Measurements from ENCODE around the gene PTPRM. TPM values are rescaled to one million over a fixed set of nuclear protein-coding genes. Genes with fewer than 3 reads are reported as not detected.

The PTPRM gene
- total RNA-seq, 1 donor = 84.7 TPM

GRCh38 chr18:8261651-8262091, 694.6 kb downstream of the PTPRM start:
- no peaks in the 10 kb centered on the region for H3K79me2 ChIP-seq (ENCODE audit: insufficient read depth, low read length)
- no peaks in the 10 kb centered on the region for H3K9me3 ChIP-seq (ENCODE audit: low read depth, low read length)
- no peaks in the 10 kb centered on the region for H3K4me1 ChIP-seq (ENCODE audit: insufficient read depth, low read length)
- no peak overlapping the region for H2AFZ ChIP-seq (ENCODE audit: low read length)
- H3K27me3 ChIP-seq (ENCODE audit: insufficient read depth, low read length) = no peaks in the 10 kb centered on the region
- no peak for TF ChIP-seq CTCF (IDR thresholded peaks at IDR 0.05; ENCODE audit: extremely low read depth, low read depth, low read length)
- H3K4me3 ChIP-seq (ENCODE audit: insufficient read depth, low read length) = no peak overlapping the region
- H3K27ac ChIP-seq (ENCODE audit: low read depth, low read length) = no peak overlapping the region
- no peaks in the 10 kb centered on the region for H4K20me1 ChIP-seq (ENCODE audit: insufficient read depth, low read length)
- no peak overlapping the region for H3K4me2 ChIP-seq (ENCODE audit: insufficient read depth, low read length)
- DNase-seq (ENCODE audit: insufficient read length, low spot score, missing footprints) = no peak
- no peaks in the 10 kb centered on the region for H3K36me3 ChIP-seq (ENCODE audit: insufficient read depth, low read length)

- no peak overlapping the region for H3K4me2 ChIP-seq (ENCODE audit: insufficient read depth, low read length)
- no peaks in the 10 kb centered on the region for H3K27me3 ChIP-seq (ENCODE audit: insufficient read depth, low read length)
- DNase-seq (ENCODE audit: insufficient read length, low spot score, missing footprints) = peak; percentile 19
- H3K79me2 ChIP-seq (ENCODE audit: insufficient read depth, low read length) = no peaks in the 10 kb centered on the region
- TF ChIP-seq CTCF (IDR thresholded peaks at IDR 0.05; ENCODE audit: extremely low read depth, low read depth, low read length) = no peak
- no peak overlapping the region for H3K4me3 ChIP-seq (ENCODE audit: insufficient read depth, low read length)
- no peaks in the 10 kb centered on the region for H3K9me3 ChIP-seq (ENCODE audit: low read depth, low read length)
- no peak overlapping the region for H3K27ac ChIP-seq (ENCODE audit: low read depth, low read length)
- H3K36me3 ChIP-seq (ENCODE audit: insufficient read depth, low read length) = no peaks in the 10 kb centered on the region
- H2AFZ ChIP-seq (ENCODE audit: low read length) = no peak overlapping the region
- no peaks in the 10 kb centered on the region for H3K4me1 ChIP-seq (ENCODE audit: insufficient read depth, low read length)
- no peaks in the 10 kb centered on the region for H4K20me1 ChIP-seq (ENCODE audit: insufficient read depth, low read length)
Observed at GRCh38 chr18:8262221-8262620, 695.1 kb downstream of the PTPRM start.

DNA sequence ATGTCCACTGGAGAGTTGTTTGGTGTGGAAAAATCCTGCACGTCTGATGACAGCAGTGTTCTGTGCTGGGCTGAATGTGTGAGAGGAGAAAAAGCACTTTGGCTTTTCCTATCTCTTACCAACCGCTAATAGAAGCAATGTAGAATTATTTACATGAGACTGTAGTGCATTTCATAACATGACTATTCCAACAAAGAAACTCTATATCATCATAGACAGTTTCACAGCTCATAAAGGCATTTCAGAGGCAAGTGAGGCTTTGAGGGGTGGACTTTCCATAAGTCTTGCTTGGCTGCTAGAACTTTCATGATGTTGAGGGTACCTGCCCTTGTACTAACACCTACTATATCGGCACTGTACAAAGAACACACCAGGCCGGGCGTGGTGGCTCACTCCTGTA, 697.0 kb downstream of the PTPRM start:
- H2AFZ ChIP-seq (ENCODE audit: low read length) = no peak overlapping the region
- TF ChIP-seq CTCF (IDR thresholded peaks at IDR 0.05; ENCODE audit: extremely low read depth, low read depth, low read length) = no peak
- H3K9me3 ChIP-seq (ENCODE audit: low read depth, low read length) = no peaks in the 10 kb centered on the region
- no peak overlapping the region for H3K4me3 ChIP-seq (ENCODE audit: insufficient read depth, low read length)
- no peaks in the 10 kb centered on the region for H3K79me2 ChIP-seq (ENCODE audit: insufficient read depth, low read length)
- no peaks in the 10 kb centered on the region for H3K27me3 ChIP-seq (ENCODE audit: insufficient read depth, low read length)
- H4K20me1 ChIP-seq (ENCODE audit: insufficient read depth, low read length) = no peaks in the 10 kb centered on the region
- no peaks in the 10 kb centered on the region for H3K36me3 ChIP-seq (ENCODE audit: insufficient read depth, low read length)
- H3K4me1 ChIP-seq (ENCODE audit: insufficient read depth, low read length) = no peaks in the 10 kb centered on the region
- H3K4me2 ChIP-seq (ENCODE audit: insufficient read depth, low read length) = no peak overlapping the region
- H3K27ac ChIP-seq (ENCODE audit: low read depth, low read length) = no peak overlapping the region
- no peak for DNase-seq (ENCODE audit: insufficient read length, low spot score, missing footprints)

- H3K4me3 ChIP-seq (ENCODE audit: insufficient read depth, low read length) = no peak overlapping the region
- no peak overlapping the region for H2AFZ ChIP-seq (ENCODE audit: low read length)
- H3K9me3 ChIP-seq (ENCODE audit: low read depth, low read length) = no peaks in the 10 kb centered on the region
- H3K27me3 ChIP-seq (ENCODE audit: insufficient read depth, low read length) = no peaks in the 10 kb centered on the region
- H4K20me1 ChIP-seq (ENCODE audit: insufficient read depth, low read length) = no peaks in the 10 kb centered on the region
- no peaks in the 10 kb centered on the region for H3K36me3 ChIP-seq (ENCODE audit: insufficient read depth, low read length)
- H3K4me1 ChIP-seq (ENCODE audit: insufficient read depth, low read length) = no peaks in the 10 kb centered on the region
- no peak overlapping the region for H3K27ac ChIP-seq (ENCODE audit: low read depth, low read length)
- no peaks in the 10 kb centered on the region for H3K79me2 ChIP-seq (ENCODE audit: insufficient read depth, low read length)
- no peak overlapping the region for H3K4me2 ChIP-seq (ENCODE audit: insufficient read depth, low read length)
- TF ChIP-seq CTCF (IDR thresholded peaks at IDR 0.05; ENCODE audit: extremely low read depth, low read depth, low read length) = no peak
- DNase-seq (ENCODE audit: insufficient read length, low spot score, missing footprints) = no peak
Observed at GRCh38 chr18:8264861-8265411, 697.8 kb downstream of the PTPRM start.

All from osteoblast (primary cell).